Immature natural killer cell (primary cell): ENCODE results near the gene CD300A. TPM values are rescaled to one million over a fixed set of nuclear protein-coding genes. Genes with fewer than 3 reads are reported as not detected.

Experiments
- DNase-seq, 3 donors: peaks; one replicate each; pipeline ENCODE4 v3.0.0; 2022; ENCODE audit warnings: mixed read lengths in 1 of 3
- H3K27ac Mint-ChIP-seq, 6 donors: one replicate each; pipeline ENCODE4 v1.8.0; 2020; ENCODE audit warnings: mixed read lengths in 6 of 6, mild to moderate bottlenecking in 5 of 6, inconsistent platforms in 4 of 6, moderate library complexity in 3 of 6
- H3K27me3 Mint-ChIP-seq, 3 donors: one replicate each; pipeline ENCODE4 v1.8.0; 2020 to 2021; ENCODE audit warnings: low read depth in 3 of 3, mild to moderate bottlenecking in 3 of 3, mixed read lengths in 3 of 3, moderate library complexity in 3 of 3, inconsistent platforms in 1 of 3
- H3K36me3 Mint-ChIP-seq, 3 donors: one replicate each; pipeline ENCODE4 v1.8.0; 2020; ENCODE audit warnings: mixed read lengths in 3 of 3, inconsistent platforms in 2 of 3, mild to moderate bottlenecking in 2 of 3
- H3K4me1 Mint-ChIP-seq, 2 donors: one replicate each; pipeline ENCODE4 v1.8.0; 2020; ENCODE audit warnings: inconsistent platforms in 2 of 2, mild to moderate bottlenecking in 2 of 2, mixed read lengths in 2 of 2, moderate library complexity in 1 of 2
- H3K4me3 Mint-ChIP-seq, 5 donors: one replicate each; pipeline ENCODE4 v1.8.0; 2020; ENCODE audit warnings: mild to moderate bottlenecking in 5 of 5, mixed read lengths in 5 of 5, inconsistent platforms in 3 of 5, moderate library complexity in 3 of 5
- H3K9me3 Mint-ChIP-seq, 6 donors: one replicate each; pipeline ENCODE4 v1.8.0; 2020; ENCODE audit warnings: mild to moderate bottlenecking in 6 of 6, mixed read lengths in 6 of 6, inconsistent platforms in 4 of 6, moderate library complexity in 3 of 6
- polyA plus RNA-seq, 3 donors: library from polyadenylated mRNA; unstranded; fragments of 300-500 nt; fragmentation: Illumina TruSeq; gene quantifications; one replicate each; pipeline ENCODE4 v1.2.3, GENCODE V29; 2021

CD300A gene
- polyA plus RNA-seq = 100 to 1,000 TPM; 357 to 514 (median 505) TPM

DNA sequence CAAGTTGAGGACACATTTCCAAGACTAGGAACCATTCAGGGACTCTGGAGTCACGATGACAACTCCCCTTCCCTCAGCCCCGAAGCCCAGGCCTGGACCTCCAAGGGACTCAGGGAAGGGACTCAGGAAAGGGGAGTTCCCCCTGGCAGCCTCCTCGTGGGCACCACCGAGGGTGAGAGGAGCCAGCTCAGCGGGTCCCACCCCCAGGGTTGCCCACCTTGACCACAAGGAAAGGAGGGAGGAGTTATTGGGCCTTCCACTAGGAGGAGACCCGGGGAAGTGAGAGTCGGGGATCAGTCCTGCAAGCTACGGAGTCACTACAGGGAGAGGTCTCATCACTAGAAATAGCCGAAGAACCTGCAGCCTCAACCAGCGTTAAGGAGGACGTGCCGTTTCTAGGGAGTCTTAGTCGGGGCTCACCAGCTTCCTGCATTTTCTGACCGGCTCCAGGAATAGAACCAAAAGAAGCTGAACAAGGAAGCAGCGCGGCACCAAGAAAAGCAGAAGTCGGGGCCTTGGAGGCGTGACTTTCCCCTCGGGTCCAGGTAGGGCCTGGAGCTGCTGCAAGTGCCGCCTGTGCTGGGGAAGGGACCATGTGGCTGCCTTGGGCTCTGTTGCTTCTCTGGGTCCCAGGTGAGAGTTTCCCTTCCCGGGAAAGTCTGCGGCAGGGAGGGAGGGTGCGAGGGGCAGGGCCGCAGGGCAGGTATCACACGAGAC, at the start of gene CD300A:
Gene CD300A, plus strand, starts transcription at position 524 of the 717 bp plus-strand sequence. Its CDS starts 70 bp downstream, at position 594.
- DNase-seq = no peak
- H3K27me3 Mint-ChIP-seq = peaks cover 8 to 16% (median 9%) of the 10 kb centered on the region in 3 donors
- H3K36me3 Mint-ChIP-seq = peaks cover 17 to 23% (median 20%) of the 10 kb centered on the region in 3 donors
- H3K4me3 Mint-ChIP-seq = no peak within 1 kb of the TSS
- no peaks in the 10 kb centered on the region for H3K9me3 Mint-ChIP-seq
- H3K27ac Mint-ChIP-seq = peak within 1 kb of the TSS in 2 of 6 donors; percentile 91 to 96
- peaks cover 22% of the 10 kb centered on the region in 2 donors for H3K4me1 Mint-ChIP-seq

DNA sequence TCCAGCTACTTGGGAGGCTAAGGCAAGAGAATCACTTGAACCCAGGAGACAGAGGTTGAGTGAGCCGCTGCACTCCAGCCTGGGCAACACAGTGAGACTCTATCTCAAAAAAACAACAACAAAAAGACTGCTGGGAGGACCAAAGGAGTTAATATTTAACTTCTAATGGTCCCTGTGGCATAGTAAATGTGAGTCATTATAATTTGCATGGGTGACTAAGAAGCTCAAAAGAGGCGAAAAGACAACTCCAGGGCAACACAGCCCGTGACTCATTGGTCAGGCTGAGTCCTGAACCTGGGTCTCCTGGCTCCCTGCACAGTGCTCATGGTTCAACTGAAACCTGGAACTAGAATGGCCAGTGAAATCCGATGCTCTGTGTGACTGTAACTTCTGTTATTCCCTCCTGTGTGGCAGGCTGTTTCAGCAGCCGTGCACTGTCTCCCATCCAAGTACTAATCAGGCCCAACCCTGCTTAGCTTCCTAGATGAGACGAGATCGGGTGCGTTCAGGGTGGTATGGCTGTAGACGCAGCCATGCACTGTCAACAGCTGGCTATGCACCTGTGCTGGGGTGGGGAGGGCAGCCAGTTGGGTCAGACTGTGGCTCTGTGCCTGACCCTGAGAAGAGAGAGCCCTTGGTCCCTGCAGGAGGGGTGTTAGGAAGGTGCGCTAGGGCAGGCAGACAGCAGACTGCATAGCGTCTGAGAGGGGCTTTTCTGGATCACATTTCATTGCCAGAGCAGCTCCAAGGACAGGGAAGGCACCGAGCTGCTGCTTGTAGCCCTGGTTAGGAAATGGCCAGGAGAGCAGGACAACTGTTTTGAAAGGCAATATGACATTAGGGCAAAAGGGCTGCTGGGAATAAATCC, 49.0 kb upstream of the CD300A start:
- no peak for DNase-seq
- H3K36me3 Mint-ChIP-seq = no peaks in the 10 kb centered on the region
- no peaks in the 10 kb centered on the region for H3K4me1 Mint-ChIP-seq
- peaks cover 0 to 2% (median 0%) of the 10 kb centered on the region in 6 donors for H3K9me3 Mint-ChIP-seq
- no peak overlapping the region for H3K27ac Mint-ChIP-seq
- peaks cover 2 to 9% (median 3%) of the 10 kb centered on the region in 3 donors for H3K27me3 Mint-ChIP-seq
- H3K4me3 Mint-ChIP-seq = no peak overlapping the region

DNA sequence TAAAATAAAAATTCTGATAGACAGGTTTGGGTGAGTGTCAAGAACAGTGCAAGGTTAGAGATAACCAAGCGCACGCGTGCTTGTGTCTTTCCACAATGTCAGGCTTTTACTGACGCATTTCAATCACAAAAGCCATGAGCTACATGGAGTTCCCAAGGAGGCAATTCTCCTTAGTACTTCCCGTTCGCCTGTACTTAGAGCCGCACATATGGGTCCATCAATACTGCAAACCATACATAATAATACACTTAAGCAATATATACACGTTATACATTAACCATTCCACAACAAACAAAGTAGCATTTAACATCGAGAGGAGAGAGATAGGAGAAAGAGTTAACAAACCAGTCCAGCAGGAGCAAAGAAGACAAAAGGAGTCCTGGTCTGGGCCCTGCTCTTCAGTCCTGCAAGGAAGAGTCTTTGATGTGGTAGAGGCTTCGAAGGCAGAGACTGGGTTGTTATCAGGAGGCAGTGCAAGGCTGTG, 46.5 kb upstream of the CD300A start:
- no peak overlapping the region for H3K4me3 Mint-ChIP-seq
- no peak overlapping the region for H3K27ac Mint-ChIP-seq
- H3K27me3 Mint-ChIP-seq = peaks cover 2 to 11% (median 3%) of the 10 kb centered on the region in 3 donors
- H3K4me1 Mint-ChIP-seq = no peaks in the 10 kb centered on the region
- no peaks in the 10 kb centered on the region for H3K36me3 Mint-ChIP-seq
- no peak for DNase-seq
- H3K9me3 Mint-ChIP-seq = peaks cover 0 to 2% (median 0%) of the 10 kb centered on the region in 6 donors

DNA sequence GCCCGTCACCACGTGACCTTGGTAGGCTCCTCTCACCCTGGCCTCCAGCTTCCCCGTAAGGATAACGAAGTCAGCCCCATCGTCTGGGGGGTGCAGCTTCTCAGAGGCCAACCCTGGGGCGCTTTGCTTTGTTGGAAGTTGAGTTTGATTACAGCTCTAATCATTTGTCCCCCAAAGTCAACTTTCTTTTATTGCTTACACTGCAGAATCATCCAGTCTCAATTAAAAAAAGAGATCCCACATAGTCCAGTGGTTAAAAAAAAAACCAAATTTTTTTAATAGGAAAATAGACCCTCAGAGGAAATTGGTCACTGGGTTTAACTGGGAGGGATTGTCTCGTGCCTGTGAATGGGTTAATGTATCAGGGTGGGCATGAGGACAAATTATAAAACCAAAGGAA, 42.3 kb upstream of the CD300A start:
- Mint-ChIP-seq H3K27me3 (peaks cover 2 to 11% (median 4%) of the 10 kb centered on the region in 3 donors), H3K36me3 (no peaks in the 10 kb centered on the region), H3K4me1 (no peaks in the 10 kb centered on the region)

DNA sequence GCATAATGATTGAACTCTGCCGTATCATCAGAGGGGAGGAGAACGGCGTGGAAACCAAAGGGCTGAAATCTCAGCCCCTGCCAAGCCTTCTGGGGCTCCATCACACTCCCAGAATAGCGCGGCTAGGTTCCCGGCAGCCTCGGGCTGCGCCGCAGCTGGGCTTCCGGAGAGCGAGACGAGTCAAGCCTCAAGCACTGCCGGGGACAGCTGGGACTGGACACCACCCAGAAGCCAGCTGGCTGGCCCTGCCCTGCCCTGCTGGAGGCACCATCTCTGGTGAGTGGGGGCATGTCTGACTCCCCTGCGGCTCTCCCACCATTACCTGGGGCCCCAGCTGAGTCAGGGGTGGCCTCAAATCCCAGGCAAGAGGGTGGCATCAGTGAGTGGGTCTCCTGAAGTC, 41.8 kb upstream of the CD300A start:
- DNase-seq = no peak
- H3K4me3 Mint-ChIP-seq = no peak overlapping the region
- no peaks in the 10 kb centered on the region for H3K4me1 Mint-ChIP-seq
- H3K9me3 Mint-ChIP-seq = peaks cover 0 to 2% (median 0%) of the 10 kb centered on the region in 6 donors
- no peaks in the 10 kb centered on the region for H3K36me3 Mint-ChIP-seq
- peaks cover 2 to 15% (median 7%) of the 10 kb centered on the region in 3 donors for H3K27me3 Mint-ChIP-seq
- H3K27ac Mint-ChIP-seq = no peak overlapping the region

More for the DNA sequence above, 42.3 kb upstream of the CD300A start:
- peaks cover 0 to 2% (median 0%) of the 10 kb centered on the region in 6 donors for H3K9me3 Mint-ChIP-seq
- H3K4me3 Mint-ChIP-seq = no peak overlapping the region
- DNase-seq = no peak
- no peak overlapping the region for H3K27ac Mint-ChIP-seq

DNA sequence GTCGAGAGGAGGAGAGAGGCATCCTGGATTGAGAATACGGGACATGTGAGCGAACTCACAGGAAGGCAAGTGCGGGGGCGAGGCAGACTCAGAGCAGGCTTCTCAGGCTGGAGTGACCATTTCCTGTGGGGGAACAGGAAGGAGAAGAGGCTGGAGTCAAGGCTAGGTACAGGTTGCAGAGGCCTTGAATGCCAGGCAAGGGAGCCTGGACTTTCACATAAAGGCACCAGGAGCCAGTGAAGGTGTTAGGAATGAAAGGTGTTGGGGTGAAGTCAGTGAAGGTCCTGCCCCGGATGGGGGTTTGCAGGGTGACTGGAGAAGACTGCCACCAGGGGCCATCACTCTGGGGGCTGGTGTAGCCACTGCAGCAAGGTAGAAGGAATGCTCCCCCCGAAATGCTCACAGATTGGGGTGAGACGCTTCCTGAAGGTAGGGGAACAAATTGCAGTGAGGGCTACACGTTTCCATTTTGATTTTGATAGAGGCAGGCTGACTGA, 39.8 kb upstream of the CD300A start:
- Mint-ChIP-seq H3K27ac (no peak overlapping the region), H3K4me1 (peaks cover 10 to 12% of the 10 kb centered on the region in 2 donors), H3K4me3 (no peak overlapping the region), H3K27me3 (peaks cover 6 to 20% (median 13%) of the 10 kb centered on the region in 3 donors), H3K36me3 (no peaks in the 10 kb centered on the region), H3K9me3 (peaks cover 0 to 2% (median 0%) of the 10 kb centered on the region in 6 donors)
- DNase-seq = no peak

DNA sequence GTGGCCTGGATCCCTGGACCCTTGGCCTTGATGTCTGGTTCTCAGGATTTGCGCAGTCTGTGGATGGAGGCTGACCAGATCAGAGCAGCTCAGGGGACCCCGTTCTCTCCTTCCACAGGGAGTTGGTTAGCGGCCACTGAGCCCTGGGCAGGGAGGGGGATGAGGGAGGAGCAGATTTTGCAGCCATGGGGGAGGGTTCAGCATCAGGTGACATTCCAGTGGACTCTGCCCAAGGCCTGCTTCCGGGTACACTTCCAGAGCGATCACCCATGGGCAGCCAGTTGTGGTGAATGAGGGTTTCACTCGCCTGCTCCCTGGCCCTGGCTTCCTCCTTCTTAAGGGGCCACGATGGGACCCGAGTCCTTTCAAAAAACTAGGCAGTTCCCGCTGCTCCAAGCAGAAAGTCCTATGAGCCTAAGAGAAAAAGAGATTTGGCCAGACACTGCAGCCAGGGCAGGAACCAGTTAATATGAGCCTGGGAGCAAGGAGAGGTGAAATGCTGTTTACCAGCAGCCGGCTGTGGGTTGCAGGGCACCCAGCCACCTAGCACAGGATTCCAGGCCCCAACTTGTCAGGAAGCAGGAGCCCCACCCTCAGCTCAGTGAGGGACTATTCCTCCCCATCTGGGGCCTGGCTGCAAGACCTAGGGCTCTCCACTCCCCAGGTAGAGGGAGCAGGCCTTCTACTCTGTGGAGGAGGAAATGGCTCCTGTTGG, 39.2 kb upstream of the CD300A start:
- Mint-ChIP-seq H3K36me3 (no peaks in the 10 kb centered on the region), H3K9me3 (peaks cover 0 to 2% (median 0%) of the 10 kb centered on the region in 6 donors), H3K27ac (no peak overlapping the region), H3K4me1 (peaks cover 14 to 16% of the 10 kb centered on the region in 2 donors), H3K27me3 (peaks cover 6 to 20% (median 18%) of the 10 kb centered on the region in 3 donors), H3K4me3 (no peak overlapping the region)
- no peak for DNase-seq

DNA sequence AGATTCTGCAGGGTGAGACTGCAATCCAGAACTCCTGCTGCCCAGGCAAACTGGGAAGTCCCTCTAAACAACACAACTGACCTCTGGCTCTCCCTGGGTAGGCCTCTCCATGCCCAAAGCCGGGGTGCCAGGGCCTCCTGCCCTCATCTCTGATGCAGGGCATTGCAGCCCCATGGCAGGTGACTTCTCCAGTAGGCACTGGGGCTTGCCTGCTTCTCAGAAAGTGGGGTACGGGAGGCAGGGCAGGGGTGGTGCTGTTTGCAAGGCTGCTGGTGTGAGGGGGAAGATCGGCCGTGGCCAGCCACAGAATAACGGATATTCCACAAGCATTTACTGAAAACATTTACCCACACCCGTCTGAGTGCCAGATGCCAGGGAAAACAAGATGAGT, 38.7 kb upstream of the CD300A start:
- peaks cover 14 to 16% of the 10 kb centered on the region in 2 donors for H3K4me1 Mint-ChIP-seq
- H3K27ac Mint-ChIP-seq = no peak overlapping the region
- peaks cover 0 to 2% (median 0%) of the 10 kb centered on the region in 6 donors for H3K9me3 Mint-ChIP-seq
- no peak for DNase-seq
- no peak overlapping the region for H3K4me3 Mint-ChIP-seq
- peaks cover 6 to 20% (median 18%) of the 10 kb centered on the region in 3 donors for H3K27me3 Mint-ChIP-seq
- H3K36me3 Mint-ChIP-seq = no peaks in the 10 kb centered on the region

DNA sequence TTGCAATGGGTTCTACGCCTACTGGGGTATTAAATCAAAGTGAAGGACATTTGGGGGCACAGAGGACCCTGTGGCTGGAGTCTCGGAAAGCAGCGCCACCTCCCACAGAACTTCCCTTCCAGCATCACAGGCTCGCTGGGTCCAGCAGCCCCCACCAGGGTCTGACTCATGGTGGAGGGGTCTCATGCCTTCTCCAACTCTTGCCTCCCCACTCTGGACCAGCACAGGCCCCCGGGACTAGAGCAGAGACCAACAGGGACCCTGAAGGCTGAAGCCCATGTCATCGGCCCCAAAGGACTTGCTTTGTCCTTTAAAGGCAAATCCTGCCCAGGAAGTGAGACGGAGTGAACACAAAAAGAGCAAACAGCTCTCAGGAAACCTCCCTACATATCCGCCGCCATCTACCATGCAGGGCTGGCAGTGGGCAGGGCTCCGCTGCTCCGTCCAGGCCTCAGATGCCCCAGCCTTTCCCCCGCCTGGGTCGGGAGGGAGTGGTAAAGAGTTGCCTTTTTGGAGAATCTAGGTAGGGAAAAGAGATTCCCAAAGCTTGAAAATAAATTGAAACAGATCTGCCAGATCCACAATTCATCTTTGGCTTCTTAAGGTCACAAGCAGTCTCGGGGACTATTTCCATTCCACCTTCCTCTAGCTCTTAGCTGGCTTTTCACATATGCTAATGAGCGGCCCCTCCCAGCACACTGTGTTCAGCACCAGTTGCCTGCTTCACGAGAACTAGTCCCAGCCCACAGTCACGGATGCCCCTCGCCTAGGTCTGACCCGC, 36.6 kb upstream of the CD300A start:
- no peak for DNase-seq
- peaks cover 14 to 16% of the 10 kb centered on the region in 2 donors for H3K4me1 Mint-ChIP-seq
- H3K4me3 Mint-ChIP-seq = peak overlapping the region in 4 of 5 donors; percentile 45 to 67 (median 57)
- H3K27me3 Mint-ChIP-seq = peaks cover 13 to 22% (median 19%) of the 10 kb centered on the region in 3 donors
- peaks cover 0 to 2% (median 0%) of the 10 kb centered on the region in 6 donors for H3K9me3 Mint-ChIP-seq
- H3K36me3 Mint-ChIP-seq = no peaks in the 10 kb centered on the region
- no peak overlapping the region for H3K27ac Mint-ChIP-seq

DNA sequence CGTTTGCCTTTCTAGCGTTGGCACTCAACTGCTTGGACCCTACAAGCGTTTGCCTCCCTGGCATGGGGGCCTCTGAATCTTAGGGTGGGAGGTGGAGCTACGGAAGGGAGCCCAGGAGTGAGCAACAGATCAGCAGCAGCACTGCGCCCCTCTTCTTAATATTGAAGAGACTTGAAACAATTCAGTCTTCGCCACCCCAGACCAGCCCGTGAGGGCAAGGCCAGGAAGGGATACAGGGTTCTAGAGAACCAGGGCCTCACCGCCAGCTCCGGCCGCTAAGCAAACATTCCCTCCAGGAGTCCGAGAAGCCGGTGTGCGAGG, 36.1 kb upstream of the CD300A start:
- no peak for DNase-seq
- peaks cover 14 to 16% of the 10 kb centered on the region in 2 donors for H3K4me1 Mint-ChIP-seq
- H3K4me3 Mint-ChIP-seq = peak overlapping the region; percentile 45 to 67 (median 58)
- H3K36me3 Mint-ChIP-seq = no peaks in the 10 kb centered on the region
- peaks cover 15 to 23% (median 19%) of the 10 kb centered on the region in 3 donors for H3K27me3 Mint-ChIP-seq
- no peak overlapping the region for H3K27ac Mint-ChIP-seq
- H3K9me3 Mint-ChIP-seq = peaks cover 0 to 2% (median 0%) of the 10 kb centered on the region in 6 donors

DNA sequence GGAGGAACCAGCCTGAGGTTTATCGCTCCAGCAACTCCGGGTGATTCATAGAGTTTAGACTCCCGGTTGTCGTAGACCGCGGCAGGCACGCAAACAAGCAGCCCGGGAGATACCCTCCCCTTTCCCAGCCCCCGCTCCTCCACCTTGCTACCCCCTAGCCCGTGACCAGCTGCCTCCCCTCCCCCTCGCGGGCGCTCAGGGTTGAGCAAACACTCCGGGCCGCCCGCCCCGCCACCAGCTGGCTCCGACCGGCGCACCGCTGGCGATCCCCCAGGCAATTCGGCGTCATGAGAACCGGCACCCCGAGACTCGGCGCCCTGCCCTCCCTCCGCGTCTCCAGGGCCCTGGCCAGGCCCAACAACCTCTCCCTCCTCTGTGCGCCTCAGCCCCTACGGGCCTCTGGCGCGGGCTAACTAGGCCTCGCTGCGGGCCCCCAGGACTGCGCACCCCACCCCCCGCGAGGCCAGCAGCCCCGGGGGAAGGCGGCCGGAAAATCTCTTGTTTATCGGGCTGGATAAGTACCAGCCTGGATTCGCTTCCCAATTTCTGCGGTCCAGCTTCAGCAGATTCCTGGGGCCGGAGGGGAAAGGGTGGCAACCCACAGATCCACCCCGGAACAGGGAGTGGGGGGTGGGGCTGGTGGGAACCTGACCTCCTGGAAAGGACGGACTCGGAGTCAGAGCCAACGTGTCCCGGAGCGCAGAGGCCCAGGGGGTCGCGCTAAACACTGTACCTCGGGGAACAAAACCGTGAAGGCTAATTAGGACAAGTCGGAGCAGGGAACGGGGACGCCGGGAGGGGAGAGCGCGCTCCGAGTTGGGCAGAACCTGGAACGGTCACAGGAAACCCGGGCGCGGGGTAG, 35.5 kb upstream of the CD300A start:
- DNase-seq = no peak
- Mint-ChIP-seq H3K4me1 (peaks cover 14 to 16% of the 10 kb centered on the region in 2 donors), H3K27me3 (peaks cover 15 to 25% (median 19%) of the 10 kb centered on the region in 3 donors), H3K27ac (no peak overlapping the region), H3K9me3 (peaks cover 0 to 2% (median 0%) of the 10 kb centered on the region in 6 donors), H3K4me3 (peak overlapping the region; percentile 67 to 79 (median 71)), H3K36me3 (no peaks in the 10 kb centered on the region)
